H54 (cell line): ENCODE data around the gene RNF19B.

Source experiments
- DNase-seq: peaks from one replicate; pipeline ENCODE4 v3.0.0; 2011; ENCODE audit warnings: low spot score, mixed read lengths; ENCODE audit not compliant: insufficient read length
- FAIRE-seq: peaks from 3 replicates; lab custom pipeline; 2011; peaks lifted over from hg19 to GRCh38; lab: Jason Lieb, UNC
- POLR2A ChIP-seq: IDR thresholded peaks from 2 replicates; pipeline ENCODE4 v1.6.1; 2011; ENCODE audit warnings: low read depth, mild to moderate bottlenecking, low read length

The RNF19B gene

DNA sequence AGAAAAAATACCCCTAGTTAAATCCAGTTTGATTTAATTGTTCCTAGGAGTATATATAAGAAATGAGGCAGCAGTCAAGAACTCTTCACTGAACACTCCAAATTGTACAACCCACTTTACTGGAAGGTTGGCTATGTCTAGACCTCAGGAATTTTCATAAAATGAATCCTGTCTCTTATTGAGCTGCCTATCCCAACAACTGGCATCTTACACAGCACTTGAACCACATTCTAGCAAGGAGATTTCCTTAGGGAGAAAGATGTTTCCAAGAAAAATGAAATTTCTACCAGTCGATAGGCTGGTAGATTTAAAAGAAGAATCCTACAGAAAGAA, 16.3 kb downstream of the RNF19B start:
- TF ChIP-seq POLR2A, result no peak
- DNase-seq (no peak), FAIRE-seq (no peak)

DNA sequence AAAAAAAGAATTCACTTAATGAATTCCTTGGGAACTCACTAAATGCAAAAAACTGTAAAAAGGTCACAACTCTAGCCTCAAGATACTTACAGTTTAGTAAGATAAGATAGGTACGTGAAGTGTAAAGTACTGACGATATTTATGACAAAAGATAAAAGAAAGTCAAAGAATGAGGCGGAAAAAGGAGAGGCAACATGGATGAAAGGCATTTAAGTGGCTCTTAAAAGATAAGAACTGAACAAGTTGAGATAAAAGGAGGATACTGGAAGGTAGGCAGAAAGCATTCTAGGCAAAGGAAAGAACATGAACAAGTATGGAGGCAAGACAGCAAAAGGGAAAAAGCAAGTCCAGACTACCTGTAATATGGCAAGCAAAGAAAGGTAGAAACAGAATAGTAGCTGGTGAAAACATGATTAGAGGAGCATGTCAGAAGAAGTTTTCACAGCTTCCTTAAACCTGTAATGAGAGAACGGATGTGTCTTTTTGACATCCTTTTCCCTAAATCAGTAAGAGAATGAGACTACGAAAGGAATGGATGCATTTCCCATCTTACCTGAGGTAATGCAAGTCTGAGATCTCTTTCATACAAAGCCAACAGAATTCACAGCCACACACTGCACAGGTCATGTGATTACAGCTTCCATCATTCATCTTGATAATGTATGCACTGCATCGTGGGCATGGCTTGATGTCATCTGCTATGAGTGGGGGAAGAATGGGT, 16.8 kb downstream of the RNF19B start:
- TF ChIP-seq POLR2A, result no peak
- FAIRE-seq, result peak; percentile 48
- DNase-seq, result no peak

DNA sequence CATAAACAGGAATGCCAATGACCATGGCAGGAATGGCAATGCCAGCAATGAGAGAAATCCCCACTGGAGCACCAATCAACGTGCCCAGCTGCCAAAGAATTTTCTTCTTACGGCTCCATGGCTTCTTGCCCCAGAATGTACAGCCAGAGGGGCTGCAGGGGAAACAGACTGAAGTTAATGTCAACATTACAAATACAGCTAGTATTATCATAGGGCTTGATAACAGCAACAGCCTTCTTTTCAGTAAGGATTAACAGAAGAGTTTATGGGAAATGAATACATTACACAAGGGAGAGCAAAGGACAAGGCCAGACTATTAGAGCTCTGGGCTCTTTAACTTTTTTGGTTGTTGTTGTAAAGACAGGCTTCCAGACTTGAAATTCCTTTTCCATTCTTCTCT, 18.2 kb downstream of the RNF19B start:
- DNase-seq (no peak), FAIRE-seq (no peak)
- no peak for TF ChIP-seq POLR2A

DNA sequence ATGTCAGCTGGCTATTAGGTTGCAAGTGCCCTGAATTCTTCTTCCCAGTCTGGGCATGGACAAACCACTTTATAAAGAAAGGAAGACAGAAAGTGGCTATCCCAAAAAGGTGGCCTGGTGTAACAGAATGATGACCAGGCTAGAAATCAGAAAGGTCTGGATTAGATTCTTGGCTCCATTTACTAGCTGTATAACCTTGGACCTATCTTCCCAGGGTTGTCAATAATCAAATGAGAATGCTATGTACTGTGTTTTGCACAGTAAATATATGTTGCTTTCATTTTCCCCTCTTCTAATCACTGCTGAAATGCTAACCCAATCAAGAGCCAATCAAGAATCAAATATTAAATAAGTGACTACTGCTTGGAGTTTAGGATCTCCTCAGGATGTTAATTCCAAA, 20.4 kb downstream of the RNF19B start:
- DNase-seq (no peak), FAIRE-seq (no peak)
- no peak for TF ChIP-seq POLR2A

DNA sequence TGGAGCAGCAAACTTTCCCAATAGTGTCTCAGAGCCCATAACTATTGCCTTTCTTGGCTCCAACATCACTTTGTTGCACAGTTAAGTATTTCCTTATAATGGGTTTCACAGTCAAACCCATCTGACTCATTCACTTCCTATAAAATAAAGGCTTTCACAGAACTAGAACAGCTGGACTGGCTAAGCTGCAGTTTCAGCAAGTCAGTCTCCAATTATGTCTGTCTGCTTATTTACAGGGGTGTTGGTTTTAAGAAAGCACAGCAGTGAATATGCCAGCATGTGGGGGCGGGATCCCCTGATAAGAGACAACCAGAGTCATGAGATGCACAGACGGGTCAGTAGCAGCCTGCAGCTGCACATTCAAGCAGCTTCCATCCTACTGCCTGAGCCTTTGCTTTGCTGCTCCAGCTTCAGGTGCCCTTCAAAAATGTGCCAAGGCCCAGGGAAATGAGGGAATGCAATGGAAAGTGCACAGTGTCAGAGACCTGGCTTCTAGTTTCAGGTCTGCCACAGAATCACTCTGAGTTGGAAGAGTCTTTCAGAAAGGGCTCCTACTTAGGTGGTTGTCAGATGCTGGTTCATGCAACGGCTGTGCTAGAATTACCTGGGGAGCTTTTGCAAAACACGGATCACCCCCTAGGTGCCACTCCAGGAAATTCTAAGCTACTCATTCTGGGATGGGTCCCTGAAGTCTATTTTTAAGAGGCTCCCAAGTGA, 24.8 kb downstream of the RNF19B start:
- TF ChIP-seq POLR2A, result no peak
- DNase-seq (no peak), FAIRE-seq (peak; percentile 85)

DNA sequence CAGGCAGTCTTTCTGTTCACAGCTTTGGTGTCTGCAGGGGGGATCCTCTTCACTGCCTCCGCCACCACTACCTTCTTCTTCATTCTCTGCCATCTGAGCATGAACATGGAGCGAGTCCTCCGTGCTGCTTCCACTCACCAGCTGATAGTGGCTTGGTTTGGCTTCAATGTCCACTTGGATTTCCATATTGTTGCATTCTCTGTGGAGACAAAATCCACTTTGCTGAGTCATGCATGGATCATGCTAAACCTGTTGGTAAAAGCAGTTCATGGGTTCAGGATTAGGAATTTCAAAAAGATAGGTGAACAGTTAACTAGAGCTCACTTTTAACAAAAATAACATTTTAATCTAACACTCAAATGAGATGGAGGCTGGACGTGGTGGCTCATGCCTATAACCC, 27.5 kb downstream of the RNF19B start:
- TF ChIP-seq POLR2A, result no peak
- DNase-seq (no peak), FAIRE-seq (no peak)

DNA sequence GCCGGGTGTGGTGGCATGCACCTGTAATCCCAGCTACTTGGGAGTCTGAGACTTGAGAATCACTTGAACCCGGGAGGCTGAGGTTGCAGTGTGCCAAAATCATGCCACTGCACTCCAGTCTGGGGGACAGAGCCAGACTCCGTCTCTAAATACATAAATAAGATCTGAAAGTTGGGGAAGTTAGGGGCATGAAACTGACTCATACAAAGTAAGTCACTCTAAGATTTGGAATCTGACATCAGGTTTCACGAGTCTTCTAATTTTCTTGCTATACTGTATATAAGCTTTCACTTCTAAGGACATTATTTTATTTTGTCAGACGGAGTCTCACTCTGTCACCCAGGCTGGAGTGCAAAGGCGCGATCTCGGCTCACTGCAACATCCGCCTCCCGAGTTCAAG, 30.1 kb downstream of the RNF19B start:
- DNase-seq (no peak), FAIRE-seq (no peak)
- TF ChIP-seq POLR2A, result no peak

DNA sequence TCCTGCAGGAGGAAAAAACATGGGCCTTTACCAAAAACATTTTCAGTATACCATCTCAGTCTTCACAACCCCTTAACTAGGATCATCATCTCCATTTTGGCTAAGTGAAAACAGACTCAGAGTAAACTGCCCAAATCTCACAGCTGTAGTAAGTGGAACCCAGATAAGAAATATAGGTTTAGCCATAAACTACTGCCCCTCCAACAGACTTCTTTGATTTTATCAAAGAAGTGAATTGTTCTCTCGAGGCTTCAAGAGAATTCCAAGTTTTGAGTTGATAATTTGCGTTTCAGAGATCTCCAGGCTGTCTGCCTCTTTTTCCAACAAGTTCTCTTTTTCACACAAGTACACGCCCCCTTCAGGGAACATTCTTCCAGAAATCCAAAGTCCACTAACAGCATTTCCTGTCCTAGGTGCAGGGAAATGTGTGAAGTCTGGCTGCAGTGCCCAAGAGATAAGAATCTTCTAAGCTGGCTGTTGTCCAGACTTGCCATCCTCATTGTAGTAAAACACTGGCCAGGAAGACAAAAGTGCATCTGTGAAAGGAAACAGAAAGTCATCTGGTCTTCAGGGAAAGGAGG, 30.8 kb downstream of the RNF19B start:
- DNase-seq (no peak), FAIRE-seq (peak; percentile 71)
- no peak for TF ChIP-seq POLR2A

DNA sequence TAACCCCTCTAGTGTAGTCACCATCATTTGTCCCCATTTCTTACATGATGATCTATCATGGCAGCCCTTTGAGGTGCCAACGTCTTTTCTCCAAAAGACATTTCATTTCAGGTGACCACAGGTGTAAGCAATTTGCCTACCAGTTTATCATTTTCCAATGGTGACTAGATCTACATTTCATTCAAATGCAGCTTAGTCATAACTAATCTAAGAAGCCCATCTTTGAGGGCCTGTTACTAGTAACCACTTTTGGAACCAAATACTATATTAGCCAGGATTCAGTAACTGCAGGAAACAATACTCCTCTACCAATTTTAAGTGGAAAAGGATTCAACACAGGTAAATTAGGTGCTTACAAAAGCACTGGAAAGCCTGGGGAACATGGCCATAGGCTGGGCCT, 32.8 kb downstream of the RNF19B start:
- TF ChIP-seq POLR2A, result no peak
- DNase-seq (no peak), FAIRE-seq (no peak)

DNA sequence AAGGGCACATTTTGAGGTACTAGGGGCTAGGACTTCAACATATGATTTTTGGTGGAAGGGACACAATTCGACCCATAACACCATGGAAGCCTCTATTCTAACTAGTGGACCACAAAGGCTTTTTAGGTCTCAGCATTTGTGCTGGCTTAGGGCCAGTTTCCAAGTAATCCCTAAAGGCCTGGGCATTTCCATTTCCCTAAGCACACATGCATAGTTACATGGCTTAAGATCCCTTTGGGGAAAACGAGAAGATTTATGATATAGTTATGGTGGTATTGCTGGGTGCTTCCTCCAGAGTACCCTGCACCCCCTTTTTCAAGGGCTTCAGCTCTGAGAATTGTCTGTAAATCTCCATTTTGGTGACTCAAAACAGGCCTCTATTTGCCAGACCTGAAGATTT, 35.2 kb downstream of the RNF19B start:
- DNase-seq (no peak), FAIRE-seq (no peak)
- TF ChIP-seq POLR2A, result no peak

DNA sequence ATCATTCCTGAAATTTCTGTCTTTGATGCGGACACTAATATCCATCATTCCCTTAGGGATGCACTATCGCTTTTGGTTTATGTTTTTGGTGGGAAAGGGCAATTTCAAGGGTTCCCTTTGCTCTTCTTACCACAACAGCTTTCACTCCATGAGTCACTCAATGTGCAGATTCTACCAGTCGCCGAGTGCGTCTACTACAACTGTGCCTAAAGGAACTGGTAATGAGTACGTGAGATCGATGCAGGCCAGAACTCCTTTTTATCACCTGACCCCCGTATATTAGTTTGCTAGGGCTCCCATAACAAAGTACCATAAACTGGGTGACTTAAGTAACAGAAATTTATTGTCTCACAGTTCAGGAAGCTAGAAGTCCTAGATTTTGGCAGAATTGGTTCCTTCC, 35.9 kb downstream of the RNF19B start:
- no peak for TF ChIP-seq POLR2A
- DNase-seq, result no peak
- FAIRE-seq, result no peak

DNA sequence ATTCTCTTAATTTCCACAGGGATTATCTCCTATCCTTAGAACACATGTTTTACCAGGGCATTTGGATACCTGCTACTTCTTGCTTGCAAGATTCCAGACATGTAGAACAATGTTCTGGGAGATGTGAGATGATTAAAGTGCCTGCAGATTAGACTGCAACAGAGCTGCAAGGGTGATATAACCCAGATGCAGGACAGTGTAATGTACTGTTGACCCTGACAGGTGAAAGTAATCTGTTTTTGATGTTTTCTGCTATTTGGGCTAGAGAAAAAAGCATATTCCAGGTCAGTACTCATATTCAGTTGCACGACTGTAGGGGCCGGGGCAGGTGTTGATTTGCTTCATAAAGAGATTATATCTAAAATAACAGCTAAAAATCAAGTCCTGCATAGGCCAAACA, 36.3 kb downstream of the RNF19B start:
- no peak for FAIRE-seq
- DNase-seq, result no peak
- no peak for TF ChIP-seq POLR2A

DNA sequence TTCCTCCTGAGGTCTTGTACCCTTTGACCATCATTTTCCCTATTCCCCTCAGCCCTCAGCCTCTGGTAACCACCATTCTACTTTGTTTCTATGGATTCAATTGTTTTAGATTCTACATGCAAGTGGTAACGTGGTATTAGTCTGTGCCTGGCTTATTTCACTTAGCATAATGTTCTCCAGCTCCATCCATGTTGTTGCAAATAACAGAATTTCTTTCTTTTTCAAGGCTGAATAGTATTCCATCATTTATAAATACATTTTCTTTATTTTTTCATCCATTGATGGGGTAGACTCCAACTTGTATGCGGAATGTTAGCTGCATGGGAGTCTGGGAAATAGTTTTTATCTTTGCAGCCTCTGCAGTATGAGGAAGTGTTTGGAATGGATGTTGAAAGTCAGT, 37.2 kb downstream of the RNF19B start:
- DNase-seq, result no peak
- no peak for TF ChIP-seq POLR2A
- no peak for FAIRE-seq

DNA sequence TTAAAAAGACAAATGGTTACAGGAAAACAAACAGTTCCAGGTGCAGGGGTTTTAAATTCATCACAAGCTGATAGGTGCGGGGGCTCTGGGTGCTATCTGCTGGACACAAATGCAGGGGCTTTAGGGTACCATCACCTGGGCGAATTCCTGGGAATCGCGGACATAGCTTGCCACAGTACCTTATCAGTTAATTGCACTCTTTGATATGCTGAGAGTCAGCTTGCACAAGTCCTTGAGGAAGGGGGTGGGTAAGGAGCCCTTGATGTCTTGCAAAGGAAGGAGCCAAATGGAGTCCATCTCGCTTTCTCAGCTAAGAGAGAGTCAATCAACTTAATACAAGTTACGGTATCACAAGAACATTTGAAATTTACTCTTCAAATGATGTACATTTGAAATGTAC, 38.0 kb downstream of the RNF19B start:
- no peak for DNase-seq
- no peak for TF ChIP-seq POLR2A
- FAIRE-seq, result no peak
